Measurements from ENCODE around the gene KLC3.

KLC3 gene

GRCh38 chr19:45349126-45349415, 8.5 kb downstream of the KLC3 start:
- no peak for DNase-seq (ENCODE audit: low read depth)

- DNase-seq (ENCODE audit: low read depth), result no peak
These were observed 8.9 kb downstream of the KLC3 start for GRCh38 chr19:45349430-45349941.

- DNase-seq (ENCODE audit: low read depth), result no peak
These were observed 10.0 kb downstream of the KLC3 start for GRCh38 chr19:45350477-45351058.

GRCh38 chr19:45351401-45351952, 10.9 kb downstream of the KLC3 start:
- DNase-seq (ENCODE audit: low read depth), result no peak

- no peak for DNase-seq (ENCODE audit: low read depth)
These were observed 11.5 kb downstream of the KLC3 start for GRCh38 chr19:45352062-45352461.

- DNase-seq (ENCODE audit: low read depth), result no peak
These were observed 11.9 kb downstream of the KLC3 start for GRCh38 chr19:45352471-45352870.

GRCh38 chr19:45352914-45353796, 12.6 kb downstream of the KLC3 start:
- DNase-seq (ENCODE audit: low read depth), result no peak

- DNase-seq (ENCODE audit: low read depth), result no peak
These were observed 13.8 kb downstream of the KLC3 start for GRCh38 chr19:45354241-45354842.

GRCh38 chr19:45355402-45355801, 14.9 kb downstream of the KLC3 start:
- DNase-seq (ENCODE audit: low read depth), result no peak

GRCh38 chr19:45355910-45356309, 15.4 kb downstream of the KLC3 start:
- DNase-seq (ENCODE audit: low read depth), result no peak

GRCh38 chr19:45356760-45357444, 16.4 kb downstream of the KLC3 start:
- DNase-seq (ENCODE audit: low read depth), result no peak

GRCh38 chr19:45357445-45357783, 16.9 kb downstream of the KLC3 start:
- DNase-seq (ENCODE audit: low read depth), result no peak

GRCh38 chr19:45358213-45358792, 17.8 kb downstream of the KLC3 start:
- no peak for DNase-seq (ENCODE audit: low read depth)

- DNase-seq (ENCODE audit: low read depth), result no peak
These were observed 21.1 kb downstream of the KLC3 start for GRCh38 chr19:45361608-45362007.

GRCh38 chr19:45362291-45362690, 21.7 kb downstream of the KLC3 start:
- DNase-seq (ENCODE audit: low read depth), result no peak

- no peak for DNase-seq (ENCODE audit: low read depth)
These were observed 23.4 kb downstream of the KLC3 start for GRCh38 chr19:45363861-45364459.

GRCh38 chr19:45364696-45365095, 24.1 kb downstream of the KLC3 start:
- DNase-seq (ENCODE audit: low read depth), result no peak

- no peak for DNase-seq (ENCODE audit: low read depth)
These were observed 27.6 kb downstream of the KLC3 start for GRCh38 chr19:45368127-45368526.

- no peak for DNase-seq (ENCODE audit: low read depth)
These were observed 28.3 kb downstream of the KLC3 start for GRCh38 chr19:45368737-45369340.

- peak; percentile 100 for DNase-seq (ENCODE audit: low read depth)
These were observed 30.1 kb downstream of the KLC3 start, which contains the start of gene ERCC2 for GRCh38 chr19:45370410-45371204. Gene ERCC2, minus strand, starts transcription at chr19:45370573. Its CDS starts 33 bp downstream, at chr19:45370540.
